Loucy (cell line): ENCODE data around the gene CNGA2.

Experiments
- CTCF ChIP-seq: fragments of 200-600 bp; sonication (generic); conservative IDR thresholded peaks from 2 replicates; pipeline ENCODE4 v1.5.1; 2014; ENCODE audit warnings: mild to moderate bottlenecking, antibody characterized with exemption, low read length
- EZH2phosphoT487 ChIP-seq: fragments of 200-600 bp; IDR thresholded peaks from 2 replicates; pipeline ENCODE4 v1.6.1; 2018; ENCODE audit warnings: antibody characterized with exemption, mild to moderate bottlenecking, moderate library complexity, borderline replicate concordance

GRCh38 chrX:151743651-151744470 is 9.3 kb downstream of the CNGA2 start:
- TF ChIP-seq CTCF (no peak), EZH2phosphoT487 (no peak)
